ENCODE results near the gene PFDN1. TPM values are rescaled to one million over a fixed set of nuclear protein-coding genes. Genes with fewer than 3 reads are reported as not detected.

PFDN1 gene
- total and polyA plus RNA-seq, 2 experiments from 2014 or later: 119 to 256 TPM

DNA sequence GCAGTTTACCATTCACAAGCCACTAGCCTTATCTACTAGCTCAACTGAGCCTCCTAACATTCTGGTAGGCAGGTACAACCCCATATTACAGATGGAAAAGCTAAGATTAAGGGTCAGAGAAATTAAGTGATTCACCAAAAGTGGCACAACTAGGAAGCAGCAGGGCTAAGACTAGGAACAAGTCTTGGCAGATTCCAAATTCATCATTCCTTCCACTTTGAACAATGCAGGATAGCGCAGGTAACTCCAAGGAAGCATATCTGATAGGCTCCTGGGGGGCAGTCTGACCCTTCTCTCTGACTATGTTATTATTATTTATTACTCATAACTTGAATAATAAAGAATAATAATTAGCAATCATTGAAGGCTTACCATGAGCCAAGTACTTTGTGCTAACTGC is 35.0 kb upstream of the PFDN1 start:
- no peaks in the 10 kb centered on the region for H3K27me3 ChIP-seq (ENCODE audit: insufficient read depth)
- Mint-ChIP-seq H3K27me3 (ENCODE audit: insufficient read depth, low read depth, poor library complexity) (peaks cover 4% of the 10 kb centered on the region), H3K4me3 (no peak overlapping the region), H3K27ac (no peak overlapping the region), H3K4me1 (no peaks in the 10 kb centered on the region), H3K9me3 (no peaks in the 10 kb centered on the region; the same call in 2 of the 3 replicates), H3K36me3 (ENCODE audit: low read depth) (peaks cover 6% of the 10 kb centered on the region; the same call in 2 of the 3 replicates)
- TF ChIP-seq STAT1 (IDR thresholded peaks at IDR 0.05; ENCODE audit: unreplicated experiment): no peak
- TF ChIP-seq ZNF114 (CRISPR knock-in tag; IDR thresholded peaks at IDR 0.05): no peak
- TF ChIP-seq NANOG (IDR thresholded peaks at IDR 0.05; ENCODE audit: borderline replicate concordance): no peak
- no peak for TF ChIP-seq ETS1 (IDR thresholded peaks at IDR 0.05)
- TF ChIP-seq JUNB (IDR thresholded peaks at IDR 0.05; ENCODE audit: unreplicated experiment): no peak
- TF ChIP-seq REST (IDR thresholded peaks at IDR 0.05; ENCODE audit: unreplicated experiment): no peak
- TF ChIP-seq ZNF331 (CRISPR knock-in tag; IDR thresholded peaks at IDR 0.05; ENCODE audit: low read depth): no peak
- H3K4me3 ChIP-seq: no peak overlapping the region
- H3K4me2 ChIP-seq: no peak overlapping the region
- H3K36me3 ChIP-seq (ENCODE audit: insufficient read depth): no peaks in the 10 kb centered on the region
- no peak for ATAC-seq
- H4K20me1 ChIP-seq (replicated peaks; ENCODE audit: insufficient read depth): no peaks in the 10 kb centered on the region
- H3K79me2 ChIP-seq (replicated peaks; ENCODE audit: insufficient read depth): no peaks in the 10 kb centered on the region
- no peak for DNase-seq (ENCODE audit: low spot score)
- H3K4me1 ChIP-seq (ENCODE audit: insufficient read depth): no peaks in the 10 kb centered on the region
- no peaks in the 10 kb centered on the region for H3K9me2 ChIP-seq (ENCODE audit: insufficient read depth)
- no peak overlapping the region for H3K27ac ChIP-seq (ENCODE audit: low read depth)
- H3F3A ChIP-seq (replicated peaks; ENCODE audit: low read depth): no peaks in the 10 kb centered on the region
- no peak overlapping the region for H2AFZ ChIP-seq

- Histone ChIP-seq H3K9me2 (ENCODE audit: insufficient read depth) (no peaks in the 10 kb centered on the region), H3K79me2 (replicated peaks; ENCODE audit: insufficient read depth) (no peaks in the 10 kb centered on the region), H3K4me1 (ENCODE audit: insufficient read depth) (no peaks in the 10 kb centered on the region), H3K4me3 (no peak overlapping the region), H3K27ac (ENCODE audit: low read depth) (no peak overlapping the region), H3F3A (replicated peaks; ENCODE audit: low read depth) (no peaks in the 10 kb centered on the region), H4K20me1 (replicated peaks; ENCODE audit: insufficient read depth) (no peaks in the 10 kb centered on the region), H2AFZ (no peak overlapping the region), H3K27me3 (ENCODE audit: insufficient read depth) (no peaks in the 10 kb centered on the region), H3K4me2 (no peak overlapping the region), H3K36me3 (ENCODE audit: insufficient read depth) (no peaks in the 10 kb centered on the region)
- Mint-ChIP-seq H3K27me3 (ENCODE audit: insufficient read depth, low read depth, poor library complexity) (peaks cover 4% of the 10 kb centered on the region), H3K36me3 (ENCODE audit: low read depth) (peaks cover 6% of the 10 kb centered on the region; the same call in 2 of the 3 replicates), H3K4me1 (no peaks in the 10 kb centered on the region), H3K9me3 (no peaks in the 10 kb centered on the region; the same call in 2 of the 3 replicates), H3K27ac (no peak overlapping the region), H3K4me3 (no peak overlapping the region)
- ATAC-seq (no peak), DNase-seq (ENCODE audit: low spot score) (no peak)
- no peak for TF ChIP-seq CTCF (conservative IDR thresholded peaks at IDR 0.05; ENCODE audit: low read depth in 2 of 2)
- TF ChIP-seq CREB1 (CRISPR knock-in tag; IDR thresholded peaks at IDR 0.05; ENCODE audit: low read depth): no peak
- TF ChIP-seq ZNF331 (CRISPR knock-in tag; IDR thresholded peaks at IDR 0.05; ENCODE audit: low read depth): no peak
- no peak for TF ChIP-seq ETS1 (IDR thresholded peaks at IDR 0.05)
- TF ChIP-seq NANOG (IDR thresholded peaks at IDR 0.05; ENCODE audit: borderline replicate concordance): no peak
- no peak for TF ChIP-seq ZNF114 (CRISPR knock-in tag; IDR thresholded peaks at IDR 0.05)
- TF ChIP-seq JUNB (IDR thresholded peaks at IDR 0.05; ENCODE audit: unreplicated experiment): no peak
Measured at GRCh38 chr5:140336388-140336787, 33.5 kb upstream of the PFDN1 start.

Data from GM23338 (cell line).